Right ventricle myocardium inferior (tissue), 1 donor: Measurements from ENCODE around the gene CHPT1. TPM values are rescaled to one million over a fixed set of nuclear protein-coding genes. Genes with fewer than 3 reads are reported as not detected.
"Not testable (repeated sequence)": the region's sequence is repeated elsewhere in the genome, so short reads cannot be mapped to it uniquely, and the experiment has no call there.

Experiments
- ATAC-seq: fragments of 200-7000 bp; cut with Tn5 transposase; one replicate; pipeline ENCODE4 v1.9.1; 2020; ENCODE audit warnings: mild to moderate bottlenecking, moderate library complexity
- DNase-seq: peaks from one replicate; pipeline ENCODE4 v3.0.0; 2021; ENCODE audit errors: missing footprints
- intact Hi-C: fragments of 100-400 bp; cut with DNase I; formaldehyde crosslinking; loops from one replicate; pipeline ENCODE4 v1.11.0; 2022
- total RNA-seq: library from RNA; stranded (reverse); fragmentation: NEBNext Ultra II Directional; extraction: Animal tissue kit (Norgen Biotek cat#: 25700); gene quantifications from one replicate; pipeline ENCODE4 v1.2.1, GENCODE V29; 2021
- donor health status: DM: no; HTN: yes; CAD: no; lungs with severe emphysema.

Gene CHPT1
- total RNA-seq, 1 donor from 2014 or later: 128 TPM

DNA sequence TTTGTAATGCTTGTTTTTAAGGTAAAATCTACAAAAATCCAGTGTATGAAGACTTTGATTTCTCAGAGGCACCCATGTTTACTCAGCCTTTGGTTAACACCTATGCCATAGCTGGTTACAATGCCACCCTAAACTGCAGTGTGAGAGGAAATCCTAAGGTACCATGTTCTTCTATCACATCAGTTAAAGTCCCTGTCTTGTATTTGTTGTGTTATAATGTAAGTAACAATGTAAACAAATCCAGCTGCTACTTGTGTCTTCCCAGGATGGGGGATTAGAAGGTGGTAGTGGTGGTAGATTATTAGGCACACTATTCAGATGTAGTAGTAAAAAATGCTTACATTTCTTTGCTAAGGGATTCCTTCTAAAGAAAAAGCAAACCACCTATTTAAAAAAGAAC lies 19.4 kb upstream of the CHPT1 start:
- intact Hi-C loops: no loop called here
- no peak for ATAC-seq
- DNase-seq: no peak

DNA sequence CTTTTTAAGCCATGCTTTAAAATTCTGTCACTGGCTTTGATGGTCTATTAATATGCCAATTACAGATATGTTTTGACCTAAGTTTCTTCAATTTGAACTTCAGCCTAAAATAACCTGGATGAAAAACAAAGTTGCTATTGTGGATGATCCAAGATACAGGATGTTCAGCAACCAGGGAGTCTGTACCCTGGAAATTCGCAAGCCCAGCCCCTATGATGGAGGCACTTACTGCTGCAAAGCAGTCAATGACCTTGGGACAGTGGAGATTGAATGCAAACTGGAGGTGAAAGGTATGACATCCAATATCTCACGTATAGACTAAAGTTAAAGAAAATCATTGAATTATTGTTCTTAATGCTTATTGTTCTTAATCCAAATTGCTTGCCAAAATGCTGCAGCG lies 17.2 kb upstream of the CHPT1 start:
- peak; percentile 87 for ATAC-seq
- DNase-seq: no peak
- intact Hi-C loops: no loop called here

DNA sequence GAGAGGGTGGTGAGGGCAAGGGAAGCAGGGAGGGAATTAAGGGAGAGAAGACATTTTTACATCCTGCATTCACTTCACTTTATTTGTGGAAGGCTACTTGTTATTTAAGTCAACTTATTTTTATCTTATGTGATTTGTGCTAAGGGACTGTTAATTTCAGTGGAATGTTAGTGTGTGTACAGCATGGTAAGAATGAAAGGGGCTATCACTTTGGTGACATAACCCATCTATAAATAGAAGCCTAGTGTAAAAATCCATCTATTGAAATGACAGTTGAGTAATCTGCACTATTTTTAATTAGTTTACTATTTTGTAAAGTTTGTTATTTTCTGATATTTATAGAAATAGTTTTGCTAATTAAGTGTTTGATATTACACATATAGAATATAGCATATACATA lies 16.8 kb upstream of the CHPT1 start:
- peak; percentile 67 for ATAC-seq
- DNase-seq: no peak
- intact Hi-C loops: no loop called here

DNA sequence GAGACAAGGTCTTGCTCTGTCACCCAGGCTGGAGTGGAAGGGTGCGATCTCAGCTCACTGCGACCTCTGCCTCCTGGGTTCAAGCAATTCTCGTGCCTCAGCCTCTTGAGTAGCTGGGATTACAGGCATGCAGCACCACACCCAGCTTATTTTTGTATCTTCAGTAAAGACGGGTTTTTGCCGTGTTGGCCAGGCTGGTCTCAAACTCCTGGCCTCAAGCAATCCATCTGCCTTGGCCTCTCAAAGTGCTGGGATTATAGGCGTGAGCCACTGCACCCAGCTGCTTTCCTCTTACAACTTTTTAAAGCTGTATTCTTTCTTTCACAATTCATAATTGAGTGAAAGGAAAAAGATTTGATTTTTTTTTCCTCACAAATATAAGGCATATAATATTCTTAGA lies 15.8 kb upstream of the CHPT1 start:
- DNase-seq, ATAC-seq, intact Hi-C loops: not testable (repeated sequence)

DNA sequence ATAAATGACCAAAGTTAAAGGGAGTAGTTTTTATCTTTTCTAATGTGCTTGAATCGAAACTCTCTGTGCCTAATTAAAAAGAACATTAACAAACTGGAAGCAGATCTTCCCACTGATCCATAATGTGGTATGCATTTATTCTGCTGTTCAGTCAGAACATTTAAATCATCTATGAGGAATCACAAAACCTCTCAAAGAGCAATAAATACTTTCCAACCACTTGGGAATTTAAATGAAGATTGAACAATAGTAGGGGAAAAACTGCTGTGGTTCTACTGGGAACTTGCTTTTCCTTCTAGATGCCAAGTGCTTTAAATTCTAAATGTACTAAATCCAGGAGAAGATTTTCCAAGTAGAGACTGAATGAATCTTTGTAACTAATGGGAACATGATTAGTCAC lies 12.3 kb upstream of the CHPT1 start:
- ATAC-seq (no peak), DNase-seq (no peak)
- intact Hi-C loops: no loop called here

DNA sequence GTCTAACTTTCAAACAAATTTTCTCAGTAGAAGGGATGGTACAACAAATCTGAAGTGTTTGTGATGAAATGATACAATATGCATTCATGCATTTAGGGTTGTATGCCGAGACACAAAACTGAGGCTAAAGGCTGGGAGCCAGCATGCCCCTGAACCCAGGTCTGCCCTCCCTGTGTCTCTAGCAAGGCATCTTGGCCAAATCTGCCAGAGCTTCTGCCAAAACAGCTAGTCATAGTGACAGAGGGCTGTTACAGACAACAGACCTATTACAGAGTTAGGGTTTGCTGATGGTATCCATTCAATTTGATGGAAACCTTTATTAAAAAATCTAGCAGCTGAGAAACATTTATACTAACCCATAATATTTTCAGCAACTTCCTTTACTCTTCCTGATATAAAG lies 11.3 kb upstream of the CHPT1 start:
- no peak for DNase-seq
- peak; percentile 80 for ATAC-seq
- intact Hi-C loops: no loop called here

DNA sequence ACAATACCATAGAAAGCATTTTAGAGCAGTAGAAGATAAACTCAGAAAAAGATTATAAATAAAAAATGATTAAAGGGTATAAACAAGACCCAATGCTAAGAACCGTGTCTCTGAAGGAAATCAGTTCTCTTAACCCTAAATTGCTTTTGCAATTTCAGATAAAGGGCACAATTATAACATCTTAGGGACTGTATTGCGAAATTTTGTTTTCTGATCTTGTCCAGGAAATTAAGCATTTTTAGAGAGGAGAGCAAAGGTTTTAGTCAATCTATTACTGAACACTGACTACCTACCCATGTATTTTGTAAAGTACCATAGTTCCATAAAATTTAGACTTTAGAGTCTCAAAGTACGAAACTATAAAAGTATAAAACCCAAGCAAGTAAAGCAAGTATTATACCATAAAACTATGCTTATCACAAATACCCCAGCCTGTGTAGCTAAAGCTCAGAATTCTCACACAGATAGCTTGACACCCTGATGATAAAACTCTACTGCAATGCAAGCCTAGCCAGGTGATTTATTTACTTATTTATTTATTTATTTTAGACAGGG lies 6.8 kb upstream of the CHPT1 start:
- intact Hi-C loops: no loop called here
- no peak for ATAC-seq
- no peak for DNase-seq

DNA sequence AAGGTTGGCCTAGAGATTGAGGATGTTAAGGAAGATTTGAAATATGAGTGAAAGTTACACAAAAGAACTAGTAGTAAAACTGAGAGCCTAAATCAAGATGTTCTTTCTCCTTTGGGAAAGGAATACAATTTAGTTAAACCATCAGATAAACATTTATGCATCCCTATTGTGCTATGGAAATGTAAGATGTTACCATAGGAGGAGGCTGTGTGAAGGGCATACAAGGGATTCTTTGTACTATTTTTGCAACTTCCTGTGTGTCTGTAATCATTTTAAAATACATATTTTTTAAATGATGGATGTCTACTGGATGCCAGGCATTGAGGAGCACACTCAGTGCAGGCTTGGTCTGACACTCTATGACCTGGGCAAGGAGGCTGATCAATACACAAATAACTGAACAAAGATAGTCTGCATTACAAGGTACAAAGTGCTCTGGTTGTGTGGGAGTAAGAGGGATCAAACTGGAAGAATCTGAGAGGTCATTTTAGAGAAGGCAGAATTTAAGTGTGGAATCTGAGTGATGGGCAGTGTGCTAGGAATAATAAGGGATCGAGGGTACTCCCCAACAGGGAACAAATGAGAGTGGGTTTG lies 5.8 kb upstream of the CHPT1 start:
- ATAC-seq (no peak), DNase-seq (no peak)
- intact Hi-C loops: no loop called here

DNA sequence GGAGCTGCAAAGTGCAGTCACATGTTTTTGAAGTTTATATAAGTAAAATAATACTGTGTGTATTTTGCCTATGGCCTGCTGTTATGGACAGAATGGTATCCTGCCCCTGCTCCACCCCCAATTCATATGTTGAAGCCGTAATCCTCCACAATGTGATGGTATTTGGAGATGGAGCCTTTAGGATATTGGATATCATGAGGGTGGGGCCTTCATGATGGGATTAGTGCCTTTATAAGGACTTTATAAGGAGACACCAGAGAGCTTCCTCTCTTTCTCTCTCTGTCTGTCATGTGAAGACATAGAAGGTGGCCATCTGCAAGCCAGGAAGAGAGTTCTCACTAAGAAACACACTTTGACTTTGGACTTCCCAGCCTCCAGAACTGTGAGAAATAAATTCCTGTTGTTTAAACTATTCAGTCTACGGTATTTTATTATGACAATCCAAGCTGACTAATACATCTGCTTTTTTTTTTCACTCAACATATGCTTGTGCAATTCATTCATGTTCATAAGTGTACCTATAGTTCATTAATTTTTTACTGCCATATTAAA lies 3.1 kb upstream of the CHPT1 start:
- no peak for DNase-seq
- intact Hi-C loops: no loop called here
- no peak for ATAC-seq

DNA sequence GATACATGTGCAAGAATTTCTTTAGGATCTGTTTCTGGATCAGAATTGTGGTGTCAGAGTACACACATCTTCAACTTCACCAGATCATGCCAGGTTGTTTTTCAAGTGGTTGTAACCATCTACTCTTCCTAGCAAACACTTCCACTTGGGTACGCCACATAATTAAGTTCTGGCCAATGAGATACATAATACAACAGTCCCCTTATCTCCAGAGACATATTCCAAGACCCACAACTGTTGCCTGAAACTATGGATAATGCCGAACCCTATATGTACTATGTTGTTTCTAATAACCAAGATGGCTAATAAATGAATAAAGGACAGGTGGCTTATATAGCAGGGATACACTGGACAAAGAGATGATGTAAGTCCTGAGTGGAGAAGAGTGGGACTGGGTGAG lies 2.5 kb upstream of the CHPT1 start:
- intact Hi-C loops: no loop called here
- DNase-seq (no peak), ATAC-seq (no peak)

DNA sequence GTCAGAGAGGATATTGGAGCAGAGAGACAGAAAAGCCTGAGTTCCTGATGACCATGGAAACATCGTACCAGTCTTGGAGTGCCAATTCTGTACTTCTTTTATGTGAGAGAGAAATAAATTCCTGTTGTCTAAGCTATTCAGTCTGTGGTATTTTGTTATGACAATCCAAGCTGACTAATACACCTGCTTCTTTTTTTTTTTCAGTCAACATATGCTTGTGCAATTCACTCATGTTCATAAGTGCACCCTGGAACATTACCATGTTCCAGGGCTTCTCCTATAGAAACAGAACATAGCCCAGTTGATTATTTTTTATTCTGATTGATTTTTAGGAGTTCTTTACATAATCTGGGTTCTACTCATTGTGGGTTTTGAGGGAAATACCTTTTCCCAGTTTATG lies 1.7 kb upstream of the CHPT1 start:
- intact Hi-C loops: no loop called here
- ATAC-seq (no peak), DNase-seq (no peak)

DNA sequence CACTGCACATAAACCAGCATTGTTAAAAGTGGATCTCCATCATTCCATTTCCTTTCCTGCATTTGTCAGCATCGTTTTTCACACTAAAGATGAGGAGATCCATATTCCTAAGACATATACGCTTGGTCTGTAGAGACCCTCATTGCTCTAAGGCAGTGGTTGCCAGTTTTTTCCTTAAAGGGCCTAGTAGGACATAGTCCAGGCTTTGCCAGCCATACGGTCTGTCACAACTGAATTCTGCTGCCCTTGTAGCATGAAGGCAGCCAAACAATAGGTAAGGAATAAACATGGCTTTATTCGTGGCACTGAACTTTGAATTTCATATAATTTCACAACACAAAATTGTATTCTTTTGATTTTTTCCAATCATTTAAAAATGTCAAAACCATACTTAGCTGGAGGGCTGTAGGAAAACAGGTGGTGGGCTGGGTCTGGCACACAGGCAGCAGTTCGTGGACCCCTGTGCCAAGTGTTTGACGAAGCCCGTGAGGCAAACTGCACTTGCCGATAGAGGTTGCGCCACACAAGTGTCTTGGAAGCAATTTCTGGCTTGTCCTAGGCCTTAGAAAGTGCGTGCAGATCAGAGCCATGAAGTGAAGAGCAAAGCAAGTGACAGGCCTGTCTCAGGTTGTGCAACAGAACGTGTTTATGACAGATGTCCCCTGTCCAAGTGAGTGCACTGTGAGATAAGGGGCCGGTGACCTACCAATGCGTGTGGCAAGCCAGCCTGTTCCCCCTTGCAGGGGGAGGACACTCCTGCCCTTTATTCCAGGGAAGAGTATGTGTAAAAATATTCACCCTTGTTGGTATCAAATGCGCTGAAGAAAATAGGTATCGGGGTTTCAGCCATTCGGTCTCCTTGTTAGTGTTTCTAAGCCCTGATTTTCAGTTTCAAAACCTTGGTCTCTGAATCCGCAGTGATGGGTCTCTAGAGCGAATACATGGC lies 916 bp upstream of the CHPT1 start:
- peak; percentile 86 for ATAC-seq
- DNase-seq: peak; percentile 64
- intact Hi-C loops: no loop called here

DNA sequence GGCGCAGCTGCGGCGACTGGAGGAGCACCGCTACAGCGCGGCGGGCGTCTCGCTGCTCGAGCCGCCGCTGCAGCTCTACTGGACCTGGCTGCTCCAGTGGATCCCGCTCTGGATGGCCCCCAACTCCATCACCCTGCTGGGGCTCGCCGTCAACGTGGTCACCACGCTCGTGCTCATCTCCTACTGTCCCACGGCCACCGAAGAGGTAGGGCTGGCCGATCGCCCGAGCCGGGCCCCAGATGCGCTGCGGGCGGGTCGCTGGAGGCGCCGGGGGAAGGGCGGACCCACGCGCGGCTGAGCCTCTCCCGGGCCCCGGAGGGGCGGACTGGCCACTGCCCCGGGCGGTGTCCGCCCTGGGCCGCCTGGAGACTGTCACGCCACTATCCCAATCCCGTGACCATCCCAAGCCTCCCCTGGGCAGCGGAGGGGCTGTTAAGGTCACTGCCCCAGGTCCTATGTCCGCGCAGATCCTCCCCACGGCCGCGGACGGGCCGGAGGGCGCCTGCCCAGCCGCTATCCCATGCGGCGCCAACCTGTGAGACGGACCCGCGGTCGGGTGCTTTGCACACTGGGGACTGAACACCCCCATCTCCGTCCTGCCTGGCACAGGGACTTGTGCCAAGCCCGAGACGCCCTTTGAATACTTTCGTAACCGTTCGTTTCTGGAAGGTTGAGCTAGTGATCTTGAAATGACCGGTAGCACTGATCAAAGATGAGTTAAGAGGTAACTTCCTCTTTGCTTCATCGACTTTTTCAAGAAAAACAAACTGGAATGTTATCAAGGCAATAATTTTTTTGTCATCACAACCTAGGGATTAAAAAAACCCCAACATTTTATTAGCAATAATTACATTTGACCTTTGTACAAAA lies 725 bp downstream of the CHPT1 start:
- DNase-seq (peak; percentile 83), ATAC-seq (peak; percentile 52)
- intact Hi-C loops: no loop called here

DNA sequence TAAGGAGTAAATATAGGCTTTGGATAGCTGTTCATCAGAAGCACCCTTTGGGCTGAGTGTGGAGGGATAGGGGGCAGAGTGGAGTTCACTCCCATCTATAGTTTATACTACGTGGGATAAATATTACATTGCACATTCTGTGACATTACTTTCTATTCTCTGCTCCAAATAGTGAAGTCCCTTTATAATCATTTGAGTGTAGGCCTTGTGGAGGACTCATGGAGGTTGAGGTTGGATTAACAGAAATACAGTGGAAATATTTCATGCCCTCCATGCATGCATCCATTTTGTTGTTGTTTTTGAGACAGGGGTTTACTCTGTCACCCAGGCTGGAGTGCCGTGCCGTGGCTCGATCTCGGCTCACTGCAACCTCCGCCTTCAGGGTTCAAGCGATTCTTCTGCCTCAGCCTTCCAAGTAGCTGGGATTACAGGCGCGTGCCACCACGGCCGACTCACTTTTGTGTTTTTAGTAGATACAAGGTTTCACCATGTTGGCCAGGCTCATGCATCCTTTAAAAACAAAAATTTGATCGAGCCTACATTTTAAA lies 1.4 kb downstream of the CHPT1 start:
- intact Hi-C loops: no loop called here
- ATAC-seq (no peak), DNase-seq (no peak)

DNA sequence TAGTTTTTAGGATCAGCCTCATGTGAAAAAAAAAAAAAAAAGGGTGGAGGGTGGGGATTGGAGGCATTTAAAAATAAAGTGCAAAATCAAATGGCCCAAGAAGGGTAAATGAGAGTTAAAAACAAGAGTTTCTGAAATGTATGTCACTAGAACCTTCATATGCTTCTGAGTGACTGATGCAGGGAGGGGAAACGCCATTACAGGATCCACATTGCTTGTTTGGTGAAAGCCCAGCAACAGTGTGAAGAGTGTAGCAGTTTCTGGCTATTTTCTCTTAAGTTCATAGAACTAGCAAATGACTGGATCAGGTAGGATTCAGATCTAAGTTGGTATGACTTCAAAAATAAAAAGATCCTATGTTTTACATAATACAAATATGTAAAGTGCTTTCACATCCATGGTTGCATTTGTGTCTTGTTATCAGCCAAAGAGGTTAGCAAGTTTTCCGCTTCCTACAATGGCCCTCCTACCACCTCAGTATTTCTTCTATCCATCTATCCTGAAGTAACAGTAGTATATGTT lies 2.9 kb downstream of the CHPT1 start:
- ATAC-seq (no peak), DNase-seq (no peak)
- intact Hi-C loops: no loop called here

DNA sequence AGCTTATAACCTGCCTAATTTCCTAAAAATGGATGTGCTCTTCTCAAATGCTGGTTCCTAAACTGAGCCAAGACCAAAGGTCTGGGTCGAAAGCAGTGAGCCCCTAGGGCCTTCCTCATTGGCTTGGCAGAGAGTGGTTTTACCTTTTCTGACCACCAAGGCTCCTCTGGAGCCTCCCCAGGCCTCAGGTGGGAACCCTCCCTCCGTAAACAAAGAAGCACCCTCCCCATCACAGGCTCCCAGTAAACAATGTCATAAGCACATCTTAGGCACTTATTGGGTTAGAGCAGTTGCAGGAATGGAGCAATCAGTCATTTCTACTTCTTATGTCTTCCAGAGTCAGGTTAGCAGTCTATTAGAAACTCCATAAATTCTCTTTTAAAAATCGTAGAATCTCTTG lies 6.0 kb downstream of the CHPT1 start:
- DNase-seq (no peak), ATAC-seq (no peak)
- intact Hi-C loops: no loop called here

DNA sequence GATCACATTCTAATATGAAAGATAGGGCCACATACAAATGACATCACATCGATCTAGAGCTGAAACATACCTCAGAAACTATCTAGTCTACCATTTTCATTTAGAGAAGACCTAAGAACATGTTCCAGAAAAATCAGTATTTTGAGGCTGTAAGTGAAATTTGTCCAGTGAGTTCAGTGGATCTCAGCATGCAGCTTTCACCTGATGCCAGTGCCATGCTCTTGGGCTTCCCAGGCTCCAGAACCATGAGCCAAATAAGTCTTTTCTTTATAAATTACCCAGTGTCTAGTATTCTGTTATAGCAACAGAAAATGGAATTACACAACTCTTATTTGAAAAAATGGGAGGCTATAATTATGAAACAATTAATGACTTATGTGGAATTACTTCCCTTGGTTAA lies 9.0 kb downstream of the CHPT1 start:
- intact Hi-C loops: no loop called here
- no peak for DNase-seq
- ATAC-seq: no peak

DNA sequence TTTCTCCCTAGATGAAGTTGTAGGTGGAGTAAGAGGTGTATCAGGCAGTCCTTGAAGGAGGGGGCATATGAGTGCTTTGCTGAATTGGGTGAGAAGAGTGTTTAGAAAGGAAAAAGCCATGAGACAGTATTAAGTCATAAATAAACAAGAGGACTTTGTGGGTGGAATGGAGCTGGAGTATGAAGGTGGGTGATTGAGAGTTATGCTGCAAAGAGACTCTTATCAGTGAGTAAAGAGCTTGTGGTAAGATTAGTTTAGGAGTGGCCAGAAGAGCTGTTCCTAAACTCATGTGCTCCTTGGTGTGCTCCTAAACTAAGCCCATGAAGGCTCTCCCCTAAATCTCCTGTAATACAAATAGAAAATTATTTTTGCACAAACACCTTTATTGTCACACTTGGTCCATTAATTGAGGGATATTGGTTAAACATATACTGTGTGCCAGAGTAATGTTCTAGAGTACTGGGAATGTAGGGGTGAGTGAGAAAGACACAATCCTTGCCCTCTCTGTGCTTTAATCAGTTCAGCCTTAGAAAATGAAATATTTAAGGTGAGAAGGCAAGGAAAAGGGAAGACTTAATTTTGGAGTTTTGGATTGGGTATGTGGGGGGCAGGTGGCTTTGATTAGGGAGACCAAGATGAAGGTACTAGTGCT lies 9.8 kb downstream of the CHPT1 start:
- intact Hi-C loops: no loop called here
- ATAC-seq: peak; percentile 24
- DNase-seq: no peak
